Activated T-cell treated with anti-CD3 and anti-CD28 coated beads, Interleukin-2, amount 50 U/mL, for 72 hours (primary cell): ENCODE results near the gene ZC3H13. TPM values are rescaled to one million over a fixed set of nuclear protein-coding genes. Genes with fewer than 3 reads are reported as not detected.

Source experiments
- ATAC-seq, 2 donors: fragments of 150-1000 bp; cut with Tn5 transposase; replicated peaks in 1 of 2; 2 replicates each; pipeline ENCODE4 v1.10.0; 2021; ENCODE audit warnings: moderate library complexity in 2 of 2, mild to moderate bottlenecking in 1 of 2
- DNase-seq, 2 donors: peaks; one replicate each; pipeline ENCODE4 v3.0.0; 2021 to 2022; ENCODE audit warnings: mixed read lengths in 1 of 2
- H3K27ac Mint-ChIP-seq: one replicate; pipeline ENCODE4 v1.8.0; 2022; ENCODE audit warnings: mild to moderate bottlenecking, moderate library complexity, mixed read lengths
- H3K27me3 Mint-ChIP-seq: one replicate; pipeline ENCODE4 v1.8.0; 2022; ENCODE audit warnings: low read depth, mixed read lengths
- H3K36me3 Mint-ChIP-seq, 2 donors: one replicate each; pipeline ENCODE4 v1.8.0; 2022; ENCODE audit warnings: mixed read lengths in 2 of 2, mild to moderate bottlenecking in 1 of 2; ENCODE audit not compliant: insufficient read depth in 2 of 2
- H3K4me1 Mint-ChIP-seq: one replicate; pipeline ENCODE4 v1.8.0; 2022; ENCODE audit warnings: low read depth, mixed read lengths
- H3K4me3 Mint-ChIP-seq, 2 donors: one replicate each; pipeline ENCODE4 v1.8.0; 2022; ENCODE audit warnings: mild to moderate bottlenecking in 2 of 2, mixed read lengths in 2 of 2, moderate library complexity in 2 of 2
- H3K9me3 Mint-ChIP-seq, 2 donors: one replicate each; pipeline ENCODE4 v1.8.0; 2022; ENCODE audit warnings: mixed read lengths in 2 of 2
- total RNA-seq, 2 donors: library from RNA; stranded (reverse); gene quantifications; one replicate each; pipeline ENCODE4 v1.2.3, GENCODE V29; 2022

Gene ZC3H13
- total RNA-seq, 2 donors from 2014 or later: 39.6 to 48.3 TPM

DNA sequence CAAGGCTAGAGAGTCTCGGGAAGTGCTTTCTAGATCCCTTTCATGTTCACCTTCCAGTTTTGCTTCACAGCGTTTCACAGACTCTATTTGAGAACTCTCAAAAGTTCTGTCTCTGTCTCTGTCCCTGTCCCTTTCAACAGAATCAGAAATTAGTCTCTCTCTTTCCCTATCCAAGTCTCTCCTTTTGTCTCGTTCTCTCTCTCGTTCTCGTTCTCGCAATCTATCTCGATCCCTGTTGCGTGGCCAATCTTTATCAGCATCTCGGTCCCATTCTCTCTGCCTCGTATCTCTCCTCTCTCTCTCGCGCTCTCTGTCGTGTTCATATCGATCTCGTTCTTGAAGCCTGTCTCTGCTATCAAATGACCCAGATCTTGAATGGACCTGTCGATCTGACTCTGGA is 85.0 kb downstream of the ZC3H13 start:
- Mint-ChIP-seq H3K27me3 (no peaks in the 10 kb centered on the region), H3K4me1 (peaks cover 19% of the 10 kb centered on the region), H3K27ac (no peak overlapping the region), H3K36me3 (peaks cover 16 to 30% of the 10 kb centered on the region in 2 donors), H3K4me3 (no peak overlapping the region), H3K9me3 (no peaks in the 10 kb centered on the region)
- ATAC-seq (no peak), DNase-seq (no peak)

DNA sequence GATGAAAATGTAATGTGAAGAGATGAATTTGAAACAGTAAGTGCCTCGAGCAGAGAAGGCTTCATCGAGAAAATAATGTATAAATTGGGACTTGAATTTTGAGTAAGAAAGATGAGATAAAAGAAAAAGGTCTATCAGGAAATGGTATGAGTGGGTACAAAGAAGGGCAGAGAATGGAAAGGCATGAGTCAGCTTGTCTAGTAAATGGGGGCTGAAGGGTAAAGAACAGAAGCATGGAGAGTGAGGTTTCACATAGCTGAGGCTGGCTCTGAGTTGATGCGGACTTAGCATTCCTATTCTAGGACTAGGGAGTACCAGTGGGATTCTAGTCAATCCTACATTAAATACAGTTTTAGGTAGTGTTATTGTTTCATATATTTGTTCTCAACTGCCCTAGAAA is 85.8 kb downstream of the ZC3H13 start:
- Mint-ChIP-seq H3K27ac (peak overlapping the region; percentile 49), H3K4me3 (peak overlapping the region in 1 of 2 donors; percentile 9), H3K9me3 (no peaks in the 10 kb centered on the region), H3K4me1 (peaks cover 19% of the 10 kb centered on the region), H3K36me3 (peaks cover 15 to 29% of the 10 kb centered on the region in 2 donors), H3K27me3 (no peaks in the 10 kb centered on the region)
- DNase-seq (no peak), ATAC-seq (peak; percentile 64 to 73)

DNA sequence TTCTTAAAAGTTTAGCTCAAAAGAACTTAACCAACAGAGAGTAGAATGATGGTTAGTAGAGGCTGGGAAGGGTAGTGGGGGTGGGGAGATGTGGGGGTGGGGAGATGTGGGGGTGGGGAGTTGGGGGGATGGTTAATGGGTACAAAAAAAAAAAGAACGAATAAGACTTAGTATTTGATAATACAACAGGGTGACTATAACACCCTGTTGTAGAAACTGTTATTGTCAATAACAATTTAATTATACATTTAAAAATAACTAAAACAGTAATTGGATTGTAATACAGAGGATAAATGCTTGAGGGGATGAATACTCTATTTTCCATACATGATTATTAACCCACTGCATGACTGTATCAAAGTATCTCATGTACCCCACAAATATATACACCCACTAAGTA is 91.1 kb downstream of the ZC3H13 start:
- DNase-seq (no peak), ATAC-seq (no peak)
- peaks cover 6% of the 10 kb centered on the region for H3K4me1 Mint-ChIP-seq
- no peaks in the 10 kb centered on the region for H3K27me3 Mint-ChIP-seq
- H3K4me3 Mint-ChIP-seq: no peak overlapping the region
- no peaks in the 10 kb centered on the region for H3K9me3 Mint-ChIP-seq
- no peak overlapping the region for H3K27ac Mint-ChIP-seq
- peaks cover 2 to 20% of the 10 kb centered on the region in 2 donors for H3K36me3 Mint-ChIP-seq

DNA sequence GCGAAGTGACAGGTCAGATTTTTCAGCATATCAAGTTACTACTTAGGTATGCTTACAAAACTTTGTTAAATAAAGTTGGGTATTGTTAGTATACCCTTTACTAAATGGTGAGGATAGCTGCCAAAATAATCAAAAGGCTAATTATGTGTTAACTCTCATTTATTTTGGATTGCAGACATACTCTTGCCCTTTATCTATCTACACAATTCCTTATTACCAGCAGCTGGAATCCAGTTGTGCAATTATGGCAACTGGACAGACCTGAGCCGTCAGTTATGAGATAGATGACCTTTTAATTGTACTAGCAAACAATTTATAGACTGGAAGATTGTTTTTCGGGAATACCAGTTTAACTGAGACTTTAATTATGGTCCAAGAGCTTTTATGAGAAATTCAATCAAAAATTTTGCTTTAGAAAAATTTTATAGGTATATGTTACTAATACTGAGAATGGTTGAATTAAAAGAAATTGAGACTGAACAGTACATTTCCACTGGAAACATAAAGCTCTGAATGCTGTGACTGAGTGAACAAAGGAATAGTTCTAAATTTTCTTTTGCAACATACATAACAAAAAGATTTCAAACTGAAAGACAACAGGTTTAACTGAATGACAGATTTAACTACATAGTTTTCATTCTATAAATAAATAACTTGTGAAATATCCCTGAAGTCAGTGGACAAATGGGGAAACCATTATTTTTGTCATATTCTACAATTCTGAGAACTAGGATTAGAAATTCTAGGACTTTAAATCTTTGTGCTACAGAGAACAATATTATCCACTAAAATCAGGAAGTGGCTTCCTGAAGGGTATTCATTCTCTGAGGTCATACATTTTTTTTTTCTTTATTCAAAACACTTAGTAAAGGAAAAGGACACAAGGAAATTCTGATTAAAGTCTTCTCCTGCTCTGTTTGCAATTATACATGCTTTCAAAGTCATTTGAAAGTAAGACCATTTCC is 97.4 kb downstream of the ZC3H13 start:
- no peak for DNase-seq
- H3K4me3 Mint-ChIP-seq: no peak overlapping the region
- H3K27me3 Mint-ChIP-seq: no peaks in the 10 kb centered on the region
- H3K9me3 Mint-ChIP-seq: no peaks in the 10 kb centered on the region
- no peak overlapping the region for H3K27ac Mint-ChIP-seq
- peaks cover 2 to 11% of the 10 kb centered on the region in 2 donors for H3K36me3 Mint-ChIP-seq
- no peak for ATAC-seq
- no peaks in the 10 kb centered on the region for H3K4me1 Mint-ChIP-seq

DNA sequence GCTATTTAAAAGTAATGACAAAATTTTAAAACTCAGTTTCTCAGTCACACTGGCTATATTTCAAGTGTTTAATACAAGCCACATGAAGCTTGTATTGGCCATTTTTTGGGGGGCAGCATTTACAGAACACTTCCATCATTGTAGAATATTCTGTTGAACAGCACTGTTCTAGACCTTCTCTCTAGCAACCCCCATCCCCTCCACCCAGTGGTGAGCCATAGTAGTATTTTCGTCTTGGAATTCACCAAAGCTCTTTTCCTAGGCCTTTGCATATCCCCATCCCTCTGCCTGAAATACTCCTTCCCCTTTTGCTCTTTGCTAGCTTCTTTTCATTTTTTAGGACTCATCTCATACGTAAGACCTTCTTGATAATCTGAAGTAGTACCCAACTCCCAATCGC is 99.5 kb downstream of the ZC3H13 start:
- Mint-ChIP-seq H3K4me1 (no peaks in the 10 kb centered on the region), H3K36me3 (peaks cover 2 to 4% of the 10 kb centered on the region in 2 donors), H3K27me3 (no peaks in the 10 kb centered on the region), H3K27ac (no peak overlapping the region), H3K9me3 (no peaks in the 10 kb centered on the region), H3K4me3 (no peak overlapping the region)
- no peak for DNase-seq
- no peak for ATAC-seq

DNA sequence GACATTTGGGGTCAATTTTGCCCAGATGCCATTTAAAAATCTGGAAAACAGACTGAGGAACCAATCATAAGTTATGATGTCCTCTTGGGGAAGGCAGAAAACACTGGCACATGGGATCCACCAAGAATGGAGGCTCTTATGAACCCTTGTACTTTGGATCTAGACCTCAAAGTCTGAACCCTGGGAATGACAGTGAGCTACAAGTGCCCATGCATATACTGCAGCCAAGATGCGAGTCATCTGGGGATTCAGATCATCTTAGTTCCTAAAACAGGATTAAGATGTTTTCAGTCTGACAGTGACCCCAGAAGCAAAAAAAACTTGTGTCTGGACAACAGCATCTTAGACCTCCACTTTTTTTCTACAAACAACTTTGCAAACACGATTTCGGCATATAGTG is 100.8 kb downstream of the ZC3H13 start:
- no peak overlapping the region for H3K27ac Mint-ChIP-seq
- H3K4me1 Mint-ChIP-seq: peaks cover 4% of the 10 kb centered on the region
- H3K9me3 Mint-ChIP-seq: no peaks in the 10 kb centered on the region
- DNase-seq (no peak), ATAC-seq (no peak)
- no peaks in the 10 kb centered on the region for H3K27me3 Mint-ChIP-seq
- peaks cover 2 to 4% of the 10 kb centered on the region in 2 donors for H3K36me3 Mint-ChIP-seq
- H3K4me3 Mint-ChIP-seq: no peak overlapping the region

DNA sequence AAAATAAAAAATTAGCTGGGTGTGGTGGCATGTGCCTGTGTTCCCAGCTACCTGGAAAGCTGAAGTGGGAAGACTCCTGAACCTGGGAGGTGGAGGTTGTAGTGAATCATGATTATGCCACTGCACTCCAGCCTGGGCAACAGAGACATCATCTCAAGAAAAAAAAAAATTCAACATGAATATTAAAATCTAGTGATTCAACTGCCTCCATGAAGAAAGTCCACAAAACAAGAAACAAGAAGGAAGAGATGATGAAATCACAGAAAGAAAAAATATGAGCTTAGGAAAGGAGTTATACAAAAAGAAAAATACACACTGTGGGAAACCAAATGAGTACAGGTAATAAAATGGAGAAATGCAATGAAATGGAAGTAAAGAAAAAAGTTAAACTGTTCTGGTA is 101.4 kb downstream of the ZC3H13 start:
- H3K27me3 Mint-ChIP-seq: no peaks in the 10 kb centered on the region
- peaks cover 4% of the 10 kb centered on the region for H3K4me1 Mint-ChIP-seq
- peaks cover under 1 to 3% of the 10 kb centered on the region in 2 donors for H3K36me3 Mint-ChIP-seq
- no peaks in the 10 kb centered on the region for H3K9me3 Mint-ChIP-seq
- DNase-seq: no peak
- no peak overlapping the region for H3K4me3 Mint-ChIP-seq
- no peak for ATAC-seq
- H3K27ac Mint-ChIP-seq: peak overlapping the region; percentile 29

DNA sequence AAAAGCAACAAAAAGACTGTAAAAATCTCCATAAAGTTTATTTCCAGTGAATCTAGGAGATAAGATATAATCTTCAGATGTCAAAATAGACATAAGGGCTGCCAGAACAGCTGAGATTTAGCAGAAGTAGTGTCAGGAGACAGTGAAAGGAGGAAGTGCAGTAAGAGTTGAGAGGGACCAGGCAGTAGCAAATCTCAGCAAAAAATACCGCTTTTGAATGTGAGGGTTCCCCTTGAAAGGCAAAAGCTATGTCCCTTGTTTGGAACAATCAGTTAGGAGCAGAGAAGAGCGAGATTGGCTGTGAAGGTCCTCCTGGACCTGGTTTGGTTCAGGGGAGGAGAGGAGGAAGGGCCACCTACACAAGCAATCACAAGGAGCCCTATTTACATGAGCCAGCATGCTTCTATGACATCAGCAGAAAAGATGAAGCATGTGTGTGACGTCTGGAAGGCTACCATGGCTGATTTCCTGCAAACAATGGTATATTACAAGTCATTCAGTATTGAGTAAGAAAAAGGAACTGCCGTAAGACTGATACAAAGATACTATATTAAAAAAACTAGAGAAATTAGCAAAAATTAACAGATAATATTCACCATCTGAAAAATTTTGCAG is 102.1 kb downstream of the ZC3H13 start:
- Mint-ChIP-seq H3K4me1 (peaks cover 4% of the 10 kb centered on the region), H3K4me3 (no peak overlapping the region), H3K9me3 (no peaks in the 10 kb centered on the region), H3K36me3 (peaks cover 0 to 1% of the 10 kb centered on the region in 2 donors), H3K27ac (no peak overlapping the region), H3K27me3 (no peaks in the 10 kb centered on the region)
- no peak for ATAC-seq
- DNase-seq: no peak

DNA sequence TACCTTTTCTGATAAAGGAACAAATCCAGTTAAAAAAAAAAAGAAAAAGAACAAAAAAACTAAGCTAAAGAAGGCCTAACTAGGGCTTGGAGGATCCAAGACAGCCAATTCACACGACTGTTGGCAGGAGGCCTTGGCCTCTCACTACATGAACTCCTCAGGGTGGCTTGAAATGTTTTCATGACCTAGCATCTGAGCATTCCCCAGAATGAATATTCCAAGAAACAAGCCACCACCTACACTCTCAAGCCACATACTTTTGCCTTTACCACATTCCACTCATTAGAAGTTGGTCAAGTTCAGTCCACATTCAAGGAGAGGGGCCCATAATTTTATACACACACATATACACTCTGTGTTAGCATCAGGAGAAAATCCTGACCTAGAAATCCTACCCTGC is 103.4 kb downstream of the ZC3H13 start:
- H3K27ac Mint-ChIP-seq: no peak overlapping the region
- no peak overlapping the region for H3K4me3 Mint-ChIP-seq
- DNase-seq (no peak), ATAC-seq (no peak)
- no peaks in the 10 kb centered on the region for H3K9me3 Mint-ChIP-seq
- peaks cover 4% of the 10 kb centered on the region for H3K4me1 Mint-ChIP-seq
- H3K36me3 Mint-ChIP-seq: peaks cover 0 to 1% of the 10 kb centered on the region in 2 donors
- no peaks in the 10 kb centered on the region for H3K27me3 Mint-ChIP-seq

DNA sequence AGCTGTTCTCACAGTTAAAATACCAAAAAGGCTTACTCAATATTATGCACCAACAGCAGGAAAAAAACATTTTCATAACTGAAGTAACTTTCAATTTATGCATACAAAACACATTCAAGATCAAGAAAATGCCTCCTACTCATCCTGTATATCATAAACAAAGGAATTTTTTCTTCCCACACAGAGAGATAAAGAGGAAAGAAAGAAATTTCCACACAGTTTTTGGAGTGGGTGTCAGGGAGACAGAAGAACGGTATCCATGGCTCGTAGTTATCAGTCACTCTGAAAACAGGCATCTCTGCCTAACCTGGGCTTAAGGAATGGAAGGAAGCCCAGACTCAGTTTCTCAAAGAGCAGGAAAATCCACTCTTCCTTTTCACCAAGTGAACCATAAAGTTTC is 108.6 kb downstream of the ZC3H13 start:
- H3K27ac Mint-ChIP-seq: no peak overlapping the region
- no peaks in the 10 kb centered on the region for H3K9me3 Mint-ChIP-seq
- no peaks in the 10 kb centered on the region for H3K36me3 Mint-ChIP-seq
- H3K27me3 Mint-ChIP-seq: no peaks in the 10 kb centered on the region
- no peak for ATAC-seq
- no peak overlapping the region for H3K4me3 Mint-ChIP-seq
- no peak for DNase-seq
- H3K4me1 Mint-ChIP-seq: peaks cover 4% of the 10 kb centered on the region

DNA sequence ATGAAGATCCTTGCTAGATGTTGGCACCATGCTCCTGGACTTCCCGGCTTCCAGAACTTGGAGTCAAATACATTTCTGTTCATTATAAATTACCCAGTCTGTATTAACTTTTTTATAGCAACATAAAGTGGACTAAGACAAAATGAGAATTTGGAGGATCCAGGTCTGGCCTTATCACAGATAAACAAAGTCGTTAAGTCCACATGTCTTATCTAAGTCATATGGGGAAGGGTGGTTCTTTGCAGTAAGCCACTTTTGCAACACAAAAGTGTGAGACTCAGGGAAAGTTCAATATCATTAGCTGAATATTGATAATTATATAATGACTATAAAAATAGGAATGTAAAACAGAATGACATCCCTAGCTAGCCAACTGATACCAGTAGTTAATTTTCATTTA is 109.4 kb downstream of the ZC3H13 start:
- no peak overlapping the region for H3K4me3 Mint-ChIP-seq
- no peaks in the 10 kb centered on the region for H3K36me3 Mint-ChIP-seq
- no peak overlapping the region for H3K27ac Mint-ChIP-seq
- H3K27me3 Mint-ChIP-seq: no peaks in the 10 kb centered on the region
- H3K9me3 Mint-ChIP-seq: no peaks in the 10 kb centered on the region
- no peak for ATAC-seq
- no peak for DNase-seq
- peaks cover 4% of the 10 kb centered on the region for H3K4me1 Mint-ChIP-seq

DNA sequence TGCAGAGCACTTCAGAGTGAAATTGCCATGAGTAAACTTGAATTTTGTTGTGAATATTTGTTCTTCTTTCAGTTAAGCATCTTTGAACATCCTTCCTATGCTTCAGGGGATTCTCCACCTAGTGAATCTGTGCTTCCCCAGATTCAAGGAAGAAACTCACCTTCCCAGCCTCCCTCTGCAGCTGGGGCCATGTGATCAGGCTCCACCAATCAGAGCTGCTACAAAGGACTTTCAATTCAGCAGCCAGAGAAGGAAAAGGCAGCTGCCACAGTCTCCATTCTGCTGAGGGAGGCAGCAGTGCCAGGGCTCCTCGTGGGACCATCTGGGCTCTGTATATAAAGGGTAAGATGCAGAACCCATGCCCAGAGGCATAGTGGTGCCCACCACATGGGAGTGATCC is 111.3 kb downstream of the ZC3H13 start:
- no peaks in the 10 kb centered on the region for H3K4me1 Mint-ChIP-seq
- no peaks in the 10 kb centered on the region for H3K36me3 Mint-ChIP-seq
- no peak overlapping the region for H3K4me3 Mint-ChIP-seq
- DNase-seq (no peak), ATAC-seq (no peak)
- no peak overlapping the region for H3K27ac Mint-ChIP-seq
- H3K27me3 Mint-ChIP-seq: no peaks in the 10 kb centered on the region
- H3K9me3 Mint-ChIP-seq: no peaks in the 10 kb centered on the region

DNA sequence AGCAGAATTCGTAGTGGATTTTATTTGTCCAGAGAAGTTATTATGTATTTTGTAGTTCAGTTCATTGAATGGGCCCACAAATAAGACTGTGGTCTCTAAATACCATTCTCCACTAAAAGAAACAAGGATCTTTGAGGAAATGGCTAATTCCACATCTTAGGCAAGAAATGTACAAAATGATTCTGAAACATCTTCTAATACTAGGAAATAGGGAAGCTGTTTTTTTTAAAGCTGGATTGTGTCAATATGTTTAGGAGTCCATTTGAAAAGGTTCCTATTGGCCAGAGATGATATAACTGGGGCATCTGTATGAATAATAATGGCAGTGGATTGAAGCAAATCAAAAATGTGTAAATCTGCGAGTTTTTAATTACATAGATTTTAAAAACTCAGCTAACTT is 112.5 kb downstream of the ZC3H13 start:
- Mint-ChIP-seq H3K27me3 (peaks cover 3% of the 10 kb centered on the region), H3K36me3 (no peaks in the 10 kb centered on the region), H3K27ac (no peak overlapping the region), H3K4me3 (no peak overlapping the region), H3K4me1 (no peaks in the 10 kb centered on the region), H3K9me3 (no peaks in the 10 kb centered on the region)
- DNase-seq: no peak
- ATAC-seq: no peak
